Epithelial cell of prostate (primary cell): Measurements from ENCODE around the gene SERPINB1.

Experiments
- DNase-seq: peaks from one replicate; pipeline ENCODE4 v3.0.0-alpha.2; 2011; ENCODE audit warnings: low read depth, low spot score
- H3K27ac ChIP-seq: fragments of 450-650 bp; 2 replicates; pipeline ENCODE4 v1.5.1; 2017; ENCODE audit warnings: mild to moderate bottlenecking

SERPINB1 gene

GRCh38 chr6:2797564-2798031 lies 44.1 kb downstream of the SERPINB1 start:
- no peak overlapping the region for H3K27ac ChIP-seq
- DNase-seq: no peak

DNA sequence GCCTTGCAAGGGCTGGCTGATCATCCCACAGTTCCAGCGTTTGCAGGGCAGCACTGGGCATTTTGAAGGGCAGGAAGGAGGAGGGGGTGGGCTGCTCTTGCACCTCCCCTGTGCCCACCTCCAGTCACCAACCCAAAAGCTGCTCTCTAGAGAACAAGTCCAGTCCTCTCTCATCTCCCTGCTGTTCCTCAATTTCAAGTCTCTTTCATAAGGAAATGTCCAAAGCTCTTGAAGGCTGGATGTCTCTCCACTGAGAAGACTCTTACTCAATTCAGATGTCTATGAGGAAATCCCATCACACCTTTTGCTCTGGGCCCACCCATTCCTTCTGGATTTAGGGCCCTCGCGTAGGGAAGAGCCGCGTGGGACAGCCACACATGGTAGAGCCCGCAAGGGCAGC lies 44.8 kb downstream of the SERPINB1 start:
- no peak for DNase-seq
- H3K27ac ChIP-seq: no peak overlapping the region

GRCh38 chr6:2795956-2796355 lies 45.7 kb downstream of the SERPINB1 start:
- no peak overlapping the region for H3K27ac ChIP-seq
- DNase-seq: no peak

- H3K27ac ChIP-seq: peak overlapping the region; percentile 99
- DNase-seq: no peak
These were observed 46.5 kb downstream of the SERPINB1 start for GRCh38 chr6:2795162-2795561.

DNA sequence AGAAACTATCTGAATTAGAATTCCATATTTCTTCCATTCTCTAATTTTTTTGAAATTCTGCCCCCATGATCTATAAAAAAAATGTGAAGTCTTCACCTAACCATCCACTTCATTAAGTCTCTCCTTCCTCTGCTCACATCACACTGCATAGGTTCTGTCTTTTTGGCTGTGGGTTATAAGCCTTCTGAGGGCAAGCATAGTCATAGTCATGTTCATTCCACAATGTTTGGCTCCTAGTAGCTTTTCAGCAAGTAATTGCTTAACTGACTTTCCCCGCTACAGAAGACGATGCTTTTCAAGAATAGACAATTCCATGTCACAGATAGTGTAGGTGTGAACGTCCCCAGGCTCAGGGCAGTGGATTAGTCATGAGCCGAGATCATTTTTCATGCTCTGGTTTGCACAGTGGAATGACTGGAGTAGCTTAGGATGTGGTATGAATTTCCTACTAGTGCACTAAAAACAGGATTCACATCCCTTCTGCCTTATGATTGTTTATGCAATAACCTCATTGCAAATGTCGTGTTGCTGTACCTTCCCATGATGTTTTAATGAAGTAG lies 47.4 kb downstream of the SERPINB1 start:
- no peak for DNase-seq
- H3K27ac ChIP-seq: peak overlapping the region; percentile 99

DNA sequence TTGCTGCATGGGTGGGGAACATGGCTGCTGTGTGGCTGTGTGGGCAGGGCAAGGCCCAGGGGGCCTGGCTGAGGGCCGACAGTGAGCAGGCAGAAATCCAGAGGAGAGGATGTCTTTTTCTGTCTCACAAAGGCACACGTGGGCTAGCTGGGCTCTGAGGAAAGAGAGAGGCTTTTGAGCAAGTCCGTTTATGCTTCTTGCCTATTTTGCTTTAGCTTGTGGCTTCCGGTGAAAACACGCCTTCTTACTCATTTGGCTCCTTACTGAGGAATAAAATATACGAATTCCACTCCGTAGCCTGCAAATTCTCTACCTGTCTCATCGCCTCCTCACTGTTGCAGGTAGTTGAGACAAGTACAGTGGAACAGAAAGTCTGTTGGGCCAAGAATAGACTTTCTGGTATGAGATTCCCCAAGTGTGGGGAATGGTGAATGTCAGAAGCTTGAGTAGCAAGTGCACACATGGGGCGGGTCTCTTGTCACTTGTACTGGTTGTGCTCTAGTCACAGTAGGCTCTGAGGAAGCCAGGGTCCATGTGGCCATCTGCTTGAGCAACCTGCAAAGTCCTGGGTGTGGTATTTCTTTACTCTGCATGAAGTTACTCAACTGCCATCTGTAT lies 48.0 kb downstream of the SERPINB1 start:
- DNase-seq: no peak
- peak overlapping the region; percentile 99 for H3K27ac ChIP-seq

DNA sequence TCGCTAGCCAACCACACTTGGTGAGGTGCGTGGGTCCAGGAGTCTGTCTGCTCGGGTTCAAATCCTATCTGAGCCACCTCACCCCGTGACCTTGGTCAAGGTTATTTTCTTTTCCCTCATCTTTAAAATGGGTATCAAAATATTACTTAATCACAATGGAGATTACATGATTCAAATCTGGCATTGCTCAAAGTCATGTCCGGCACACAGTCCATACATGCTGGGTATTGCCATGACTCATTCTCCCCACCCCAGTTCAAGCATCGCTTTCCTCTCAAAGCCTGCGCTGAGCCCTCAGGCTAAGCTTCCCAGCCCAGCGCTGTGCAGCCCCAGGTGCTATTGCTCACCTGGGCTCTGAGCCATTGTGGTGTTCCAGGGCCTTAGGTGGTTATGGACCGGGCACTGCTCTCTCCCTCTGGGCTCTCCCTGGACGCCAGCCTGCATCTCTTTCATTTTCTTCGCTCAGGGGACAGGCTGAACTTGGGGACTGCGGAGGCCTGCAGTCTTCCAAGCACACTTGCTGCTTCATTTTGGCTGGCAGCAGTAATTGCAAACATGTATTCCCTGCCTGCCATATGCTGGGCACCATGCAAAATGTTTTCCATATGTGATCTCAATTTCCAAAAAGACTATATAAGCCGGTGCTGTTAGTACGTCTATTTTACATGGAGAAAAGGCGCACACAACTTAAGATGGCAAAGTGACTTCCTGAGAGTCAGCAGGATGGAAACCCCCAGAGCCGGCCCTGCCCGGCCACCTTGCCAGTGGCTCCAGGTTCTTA lies 49.1 kb downstream of the SERPINB1 start:
- no peak for DNase-seq
- peak overlapping the region; percentile 99 for H3K27ac ChIP-seq

- DNase-seq: no peak
- H3K27ac ChIP-seq: peak overlapping the region; percentile 99
These were observed 50.2 kb downstream of the SERPINB1 start for GRCh38 chr6:2791450-2791974.

- peak overlapping the region; percentile 99 for H3K27ac ChIP-seq
- no peak for DNase-seq
These were observed 50.8 kb downstream of the SERPINB1 start for GRCh38 chr6:2790588-2791449.

GRCh38 chr6:2786269-2786668 lies 55.4 kb downstream of the SERPINB1 start:
- H3K27ac ChIP-seq: no peak overlapping the region
- no peak for DNase-seq

DNA sequence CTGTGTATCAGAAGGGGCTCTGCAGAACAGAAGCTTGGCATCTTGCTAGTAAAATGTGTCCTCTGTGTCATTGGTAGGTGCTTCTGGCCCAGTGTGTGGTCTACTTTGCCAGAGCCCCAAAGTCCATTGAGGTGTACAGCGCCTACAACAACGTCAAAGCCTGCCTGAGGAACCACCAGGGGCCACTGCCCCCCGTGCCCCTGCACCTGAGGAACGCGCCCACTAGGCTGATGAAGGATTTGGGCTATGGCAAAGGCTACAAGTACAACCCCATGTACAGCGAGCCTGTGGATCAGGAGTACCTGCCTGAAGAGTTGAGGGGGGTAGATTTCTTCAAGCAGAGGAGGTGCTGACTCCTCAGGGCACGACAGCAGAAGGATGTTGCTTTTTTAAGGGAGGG lies 56.7 kb downstream of the SERPINB1 start:
- no peak overlapping the region for H3K27ac ChIP-seq
- no peak for DNase-seq

DNA sequence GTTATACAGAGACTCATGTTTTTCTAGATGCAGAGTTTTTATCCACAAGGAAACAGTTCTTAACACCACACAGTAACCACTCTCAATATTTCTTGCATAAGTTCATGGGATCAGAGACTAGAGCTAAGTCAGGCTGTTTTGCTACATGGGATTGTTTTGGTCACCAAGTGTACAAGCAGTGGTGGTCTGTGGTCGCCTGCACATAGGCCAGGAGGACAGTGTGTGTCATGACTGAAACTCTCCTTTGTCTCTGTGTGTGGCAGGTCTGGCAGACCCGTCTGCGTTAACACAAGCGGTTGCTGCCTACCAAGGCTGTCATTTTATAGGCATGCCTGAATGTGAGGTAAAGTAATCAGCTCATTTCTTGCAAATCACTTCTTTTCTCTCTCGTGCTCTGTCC lies 57.6 kb downstream of the SERPINB1 start:
- no peak overlapping the region for H3K27ac ChIP-seq

GRCh38 chr6:2783188-2783963 lies 58.3 kb downstream of the SERPINB1 start:
- no peak overlapping the region for H3K27ac ChIP-seq
- DNase-seq: no peak

More for the DNA sequence above, 57.6 kb downstream of the SERPINB1 start:
- no peak for DNase-seq

DNA sequence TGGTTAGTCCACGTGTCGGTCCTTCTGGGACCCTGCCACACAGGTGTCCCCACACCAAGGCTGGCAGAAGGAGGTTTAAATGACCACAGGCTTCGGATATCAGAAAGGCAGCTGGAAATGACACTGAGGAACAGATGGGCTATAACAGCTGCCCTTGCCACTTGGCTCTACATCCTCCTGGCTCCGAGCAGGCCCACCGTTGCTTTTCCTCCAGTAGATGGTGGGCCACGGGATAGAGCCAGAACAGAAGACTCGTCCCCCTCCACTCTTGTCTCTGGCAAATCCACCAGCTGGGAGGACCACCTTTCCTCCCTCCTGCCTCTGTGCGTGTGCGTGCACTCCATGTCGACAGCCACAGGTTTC lies 58.9 kb downstream of the SERPINB1 start:
- H3K27ac ChIP-seq: no peak overlapping the region
- DNase-seq: no peak

DNA sequence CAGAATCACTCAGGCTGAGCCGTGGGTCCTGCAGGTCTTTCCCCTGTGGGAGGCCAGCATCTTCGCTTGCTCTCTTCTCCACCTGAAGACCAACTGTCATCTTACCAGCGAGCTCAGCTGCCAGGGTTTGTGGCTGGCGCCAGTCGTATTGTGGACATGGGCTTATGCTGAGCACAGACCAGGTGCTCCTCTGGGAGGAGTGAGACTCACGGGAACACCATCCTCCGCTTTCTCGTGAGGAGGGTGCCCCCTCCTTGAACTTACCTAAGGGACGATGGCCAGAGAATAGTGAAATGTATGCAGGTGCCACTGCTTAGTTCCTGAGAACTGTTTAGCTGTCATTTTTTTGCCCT lies 59.3 kb downstream of the SERPINB1 start:
- no peak for DNase-seq
- no peak overlapping the region for H3K27ac ChIP-seq
